Measurements from ENCODE around the gene SMPD4. TPM values are rescaled to one million over a fixed set of nuclear protein-coding genes. Genes with fewer than 3 reads are reported as not detected.
A peak's percentile ranks its signal among the peaks of the same experiment; 100 is the strongest.
"Not testable (repeated sequence)": the region's sequence is repeated elsewhere in the genome, so short reads cannot be mapped to it uniquely, and the experiment has no call there.

Gene SMPD4, protein sequence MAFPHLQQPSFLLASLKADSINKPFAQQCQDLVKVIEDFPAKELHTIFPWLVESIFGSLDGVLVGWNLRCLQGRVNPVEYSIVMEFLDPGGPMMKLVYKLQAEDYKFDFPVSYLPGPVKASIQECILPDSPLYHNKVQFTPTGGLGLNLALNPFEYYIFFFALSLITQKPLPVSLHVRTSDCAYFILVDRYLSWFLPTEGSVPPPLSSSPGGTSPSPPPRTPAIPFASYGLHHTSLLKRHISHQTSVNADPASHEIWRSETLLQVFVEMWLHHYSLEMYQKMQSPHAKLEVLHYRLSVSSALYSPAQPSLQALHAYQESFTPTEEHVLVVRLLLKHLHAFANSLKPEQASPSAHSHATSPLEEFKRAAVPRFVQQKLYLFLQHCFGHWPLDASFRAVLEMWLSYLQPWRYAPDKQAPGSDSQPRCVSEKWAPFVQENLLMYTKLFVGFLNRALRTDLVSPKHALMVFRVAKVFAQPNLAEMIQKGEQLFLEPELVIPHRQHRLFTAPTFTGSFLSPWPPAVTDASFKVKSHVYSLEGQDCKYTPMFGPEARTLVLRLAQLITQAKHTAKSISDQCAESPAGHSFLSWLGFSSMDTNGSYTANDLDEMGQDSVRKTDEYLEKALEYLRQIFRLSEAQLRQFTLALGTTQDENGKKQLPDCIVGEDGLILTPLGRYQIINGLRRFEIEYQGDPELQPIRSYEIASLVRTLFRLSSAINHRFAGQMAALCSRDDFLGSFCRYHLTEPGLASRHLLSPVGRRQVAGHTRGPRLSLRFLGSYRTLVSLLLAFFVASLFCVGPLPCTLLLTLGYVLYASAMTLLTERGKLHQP
- total RNA-seq: 31.6 TPM
- long read RNA-seq, full-length matches to known transcripts: 3 of 29 reads
- long read RNA-seq, partial matches to known transcripts: 22 of 29 reads
- long read RNA-seq, other reads (novel, unspliced or antisense): 4 of 29 reads

- intact Hi-C loops (cut with micrococcal nuclease): no loop called here
- ATAC-seq: peak; percentile 91
- DNase-seq: peak; percentile 99
These were observed at the start of gene SMPD4 for GRCh38 chr2:130181325-130181879. Gene SMPD4, minus strand, starts transcription at chr2:130181602. Its CDS starts 5,010 bp downstream, at chr2:130176592.

DNA sequence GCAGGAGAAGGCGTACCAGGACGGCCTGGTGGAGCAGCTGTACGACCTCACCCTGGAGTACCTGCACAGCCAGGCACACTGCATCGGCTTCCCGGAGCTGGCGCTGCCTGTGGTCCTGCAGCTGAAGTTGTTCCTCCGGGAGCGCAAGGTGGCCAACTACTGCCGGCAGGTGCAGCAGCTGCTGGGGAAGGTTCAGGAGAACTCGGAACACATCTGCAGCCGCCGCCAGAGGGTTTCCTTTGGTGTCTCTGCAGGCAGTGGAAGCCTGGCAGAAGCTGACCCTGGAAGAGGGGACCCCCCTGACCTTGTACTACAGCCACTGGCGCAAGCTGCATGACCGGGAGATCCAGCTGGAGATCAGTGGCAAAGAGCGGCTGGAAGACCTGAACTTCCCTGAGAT is 49.5 kb upstream of the SMPD4 start:
- DNase-seq; ATAC-seq; intact Hi-C loops (cut with micrococcal nuclease): not testable (repeated sequence)

GRCh38 chr2:130230376-130230775 is 49.0 kb upstream of the SMPD4 start:
- DNase-seq; intact Hi-C loops (cut with micrococcal nuclease); ATAC-seq: not testable (repeated sequence)

- intact Hi-C loops (cut with micrococcal nuclease): not testable (repeated sequence)
- ATAC-seq (peak; percentile 93), DNase-seq (peak; percentile 74)
These were observed 47.7 kb upstream of the SMPD4 start for GRCh38 chr2:130229161-130229510.

- ATAC-seq; DNase-seq; intact Hi-C loops (cut with micrococcal nuclease): not testable (repeated sequence)
These were observed 47.2 kb upstream of the SMPD4 start for GRCh38 chr2:130228467-130229160.

DNA sequence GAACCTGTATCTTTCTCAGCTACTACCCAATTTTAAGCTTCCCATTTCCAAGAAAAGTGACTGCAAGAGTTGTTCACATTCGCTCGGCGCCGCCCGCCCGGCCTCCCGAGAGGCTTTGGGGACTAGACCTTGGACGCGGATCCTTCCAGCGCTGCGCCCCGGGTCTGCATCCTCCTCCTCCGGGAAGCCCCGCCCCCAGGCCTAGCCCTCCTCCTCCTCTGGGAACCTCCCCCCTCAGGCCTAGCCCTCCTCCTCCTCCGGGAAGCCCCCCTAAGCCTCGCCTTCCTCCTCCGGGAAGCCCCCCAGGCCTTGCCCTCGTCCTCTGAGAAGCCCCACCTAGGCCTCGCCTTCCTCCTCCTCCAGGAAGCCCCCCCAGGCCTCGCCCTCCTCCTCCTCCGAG is 46.6 kb upstream of the SMPD4 start:
- ATAC-seq; intact Hi-C loops (cut with micrococcal nuclease); DNase-seq: not testable (repeated sequence)

DNA sequence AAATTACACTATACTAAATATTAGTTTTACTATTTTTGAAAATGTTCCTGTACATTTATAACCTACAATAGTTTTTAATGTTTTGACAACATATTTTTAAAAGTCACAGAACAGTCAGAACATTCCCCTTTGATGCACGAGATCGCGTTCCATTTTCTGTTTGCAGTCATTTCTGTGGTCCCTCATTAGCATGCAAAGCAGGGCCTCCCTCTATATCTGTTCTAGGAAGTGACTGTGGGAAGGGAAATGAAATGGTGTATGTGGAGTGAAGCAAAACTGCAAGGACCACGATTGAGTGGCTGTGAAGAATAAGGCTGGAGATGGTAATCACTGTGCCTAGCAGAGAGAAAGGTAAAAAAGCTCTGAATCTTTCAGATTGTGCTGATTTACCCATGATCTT is 41.1 kb upstream of the SMPD4 start:
- ATAC-seq; DNase-seq; intact Hi-C loops (cut with micrococcal nuclease): not testable (repeated sequence)

DNA sequence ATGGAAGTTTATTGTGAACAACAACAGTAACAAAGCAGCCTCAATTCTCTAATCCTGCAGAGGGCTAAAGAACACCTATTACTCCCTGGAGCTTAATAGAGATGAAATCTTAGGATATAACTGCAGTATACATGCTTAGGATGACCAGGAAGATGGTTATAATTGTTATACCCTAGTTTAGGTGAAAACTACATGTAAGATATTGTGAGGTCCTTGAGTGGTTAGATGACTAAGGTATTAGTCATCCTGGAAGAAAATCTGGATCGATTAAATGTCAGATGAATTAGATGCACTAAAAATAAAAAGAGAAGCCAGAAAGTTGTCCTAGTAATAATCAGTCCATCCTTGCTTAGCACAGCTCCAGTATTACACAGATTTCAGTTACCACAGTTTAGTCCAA is 39.1 kb upstream of the SMPD4 start:
- intact Hi-C loops (cut with micrococcal nuclease); DNase-seq; ATAC-seq: not testable (repeated sequence)

GRCh38 chr2:130219147-130219546 is 37.7 kb upstream of the SMPD4 start:
- ATAC-seq; intact Hi-C loops (cut with micrococcal nuclease); DNase-seq: not testable (repeated sequence)

- ATAC-seq; DNase-seq; intact Hi-C loops (cut with micrococcal nuclease): not testable (repeated sequence)
These were observed 25.6 kb upstream of the SMPD4 start for GRCh38 chr2:130207051-130207450.

GRCh38 chr2:130203150-130203549 is 21.7 kb upstream of the SMPD4 start:
- DNase-seq; intact Hi-C loops (cut with micrococcal nuclease): not testable (repeated sequence)
- peak; percentile 43 for ATAC-seq

- intact Hi-C loops (cut with micrococcal nuclease): not testable (repeated sequence)
- peak; percentile 96 for ATAC-seq
- peak; percentile 81 for DNase-seq
These were observed 21.1 kb upstream of the SMPD4 start for GRCh38 chr2:130202518-130202917.

DNA sequence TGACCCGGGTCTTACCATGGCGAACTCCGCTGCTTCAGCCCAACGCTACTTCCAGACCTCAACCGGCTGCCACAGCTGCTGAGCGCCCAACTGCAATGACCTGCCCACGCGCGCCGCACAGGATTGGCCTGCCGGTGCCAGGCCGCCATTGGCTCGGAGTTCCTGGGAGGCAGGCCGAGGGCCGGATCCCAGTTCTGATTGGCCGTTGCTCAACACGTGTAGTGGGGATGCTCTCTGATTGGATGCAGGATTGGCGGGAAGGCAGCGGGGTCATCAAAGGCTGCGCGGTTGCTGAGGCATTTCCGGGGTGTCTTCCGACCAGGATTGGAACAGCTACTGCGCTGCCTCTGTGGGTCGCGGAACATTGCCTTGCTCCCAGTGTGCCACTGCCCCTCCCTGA is 16.9 kb upstream of the SMPD4 start, which contains the start of gene TUBA3E:
TSS of gene TUBA3E (minus strand) at position 97 of the 400 bp plus-strand sequence. CDS start at position 18, 79 bp downstream.
- intact Hi-C loops (cut with micrococcal nuclease): no loop called here
- DNase-seq: no peak
- ATAC-seq: no peak

- DNase-seq (peak; percentile 49), ATAC-seq (peak; percentile 93)
- intact Hi-C loops (cut with micrococcal nuclease): not testable (repeated sequence)
These were observed 14.7 kb upstream of the SMPD4 start for GRCh38 chr2:130196052-130196451.

DNA sequence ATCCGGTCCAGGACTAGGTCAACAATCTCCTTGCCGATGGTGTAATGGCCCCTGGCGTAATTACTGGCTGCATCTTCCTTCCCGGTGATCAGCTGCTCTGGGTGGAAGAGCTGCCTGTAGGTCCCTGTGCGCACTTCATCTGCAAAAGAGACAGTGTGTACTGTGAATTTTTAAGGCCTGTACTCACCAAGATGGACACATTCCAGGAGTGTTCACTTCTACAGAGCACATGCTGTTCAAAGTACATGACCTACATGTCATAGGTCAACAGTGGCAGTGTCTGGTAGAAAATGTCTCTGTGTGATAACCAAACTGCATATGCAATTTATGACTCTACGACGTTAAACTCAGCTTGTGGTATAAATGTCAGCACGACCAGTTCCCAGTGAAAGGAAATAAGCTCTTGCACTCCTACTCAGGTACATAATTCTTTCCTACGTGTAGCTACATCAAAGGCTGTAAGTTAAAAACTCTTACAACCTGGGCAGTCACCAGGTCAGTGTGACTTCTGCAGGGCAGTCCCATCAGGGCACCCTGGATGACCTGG is 13.8 kb upstream of the SMPD4 start:
- DNase-seq; intact Hi-C loops (cut with micrococcal nuclease): not testable (repeated sequence)
- ATAC-seq: peak; percentile 81

DNA sequence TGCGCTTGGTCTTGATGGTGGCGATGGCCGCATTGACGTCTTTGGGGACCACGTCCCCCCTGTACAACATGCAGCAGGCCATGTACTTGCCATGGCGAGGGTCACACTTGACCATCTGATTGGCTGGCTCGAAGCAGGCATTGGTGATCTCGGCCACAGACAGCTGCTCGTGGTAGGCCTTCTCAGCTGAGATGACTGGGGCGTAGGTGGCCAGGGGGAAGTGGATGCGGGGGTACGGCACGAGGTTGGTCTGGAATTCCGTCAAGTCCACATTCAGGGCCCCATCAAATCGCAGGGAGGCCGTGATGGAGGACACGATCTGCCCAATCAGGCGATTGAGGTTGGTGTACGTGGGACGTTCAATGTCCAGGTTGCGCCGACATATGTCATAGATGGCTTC is 12.4 kb upstream of the SMPD4 start:
- DNase-seq; ATAC-seq; intact Hi-C loops (cut with micrococcal nuclease): not testable (repeated sequence)

- intact Hi-C loops (cut with micrococcal nuclease): not testable (repeated sequence)
These were observed 11.0 kb upstream of the SMPD4 start for GRCh38 chr2:130192451-130192850.

DNA sequence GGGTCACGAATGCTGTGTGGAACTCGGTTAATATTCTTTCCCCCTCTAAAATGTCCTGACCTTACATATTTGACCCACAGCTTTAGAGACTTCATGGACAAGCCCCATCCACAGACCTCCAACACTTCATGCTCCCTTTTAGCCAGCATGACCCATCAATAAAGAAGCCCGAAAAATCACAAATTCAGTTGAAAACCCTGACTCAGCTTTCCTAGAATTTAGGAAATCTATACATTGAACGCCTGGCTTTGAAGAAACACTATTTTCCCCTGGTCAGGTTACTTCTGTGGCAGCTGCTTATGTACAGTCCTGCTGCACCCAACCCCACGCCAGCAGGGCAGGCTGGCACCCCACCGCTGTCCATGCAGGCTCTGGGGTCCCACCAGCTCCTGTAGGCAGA is 9.9 kb upstream of the SMPD4 start:
- intact Hi-C loops (cut with micrococcal nuclease); DNase-seq; ATAC-seq: not testable (repeated sequence)

More at GRCh38 chr2:130192451-130192850, 11.0 kb upstream of the SMPD4 start:
- DNase-seq, ATAC-seq: not testable (repeated sequence)

All from left ventricle myocardium superior (tissue), 1 donor.